Measurements from ENCODE around the gene DPF1.
A peak's percentile ranks its signal among the peaks of the same experiment; 100 is the strongest.
"Not testable (repeated sequence)": the region's sequence is repeated elsewhere in the genome, so short reads cannot be mapped to it uniquely, and the experiment has no call there.

DPF1 gene

DNA sequence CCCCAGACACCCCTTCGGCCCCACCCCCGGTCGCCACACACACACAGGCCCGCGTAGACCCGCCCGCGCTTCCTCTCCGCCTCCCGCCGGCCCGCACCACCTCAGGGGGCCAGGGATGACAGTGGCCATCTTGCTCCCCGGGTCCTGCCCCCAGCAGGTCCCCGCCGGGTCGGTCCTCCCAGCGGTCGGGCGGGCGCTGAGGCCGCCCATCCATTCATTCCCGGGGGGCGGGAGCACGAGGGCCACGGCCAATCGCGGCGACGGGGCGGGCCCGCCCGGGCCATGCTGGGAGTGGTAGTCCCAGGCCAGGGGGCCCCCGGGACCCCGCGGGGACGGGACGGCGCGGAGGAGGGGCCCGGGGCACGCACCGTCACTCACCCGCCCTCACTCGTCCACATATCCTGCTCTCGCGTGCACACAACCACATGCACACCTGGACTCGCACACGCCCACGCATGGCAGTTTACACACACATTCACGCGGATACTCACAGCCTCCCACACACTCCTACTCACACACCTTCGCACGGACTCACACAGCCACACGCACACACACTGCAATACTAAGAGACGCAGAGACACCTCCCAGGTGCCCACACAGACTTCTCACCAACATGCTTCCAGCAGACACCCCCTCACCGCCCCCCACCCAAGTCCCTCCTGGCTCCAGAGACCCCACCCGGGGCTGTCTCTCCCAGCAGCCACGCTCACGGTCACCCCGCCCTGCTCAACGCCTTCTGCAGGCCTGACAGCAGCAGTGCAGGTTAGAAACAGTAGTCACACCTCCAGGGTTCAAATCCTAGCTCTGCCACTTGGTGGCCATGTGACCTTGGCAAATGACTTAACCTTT is at the start of gene DPF1:
DPF1 (minus strand) TSS at position 209 of the 849 bp plus-strand sequence; CDS start at position 129, 80 bp downstream.
- DNase-seq = peak; percentile 45

DNA sequence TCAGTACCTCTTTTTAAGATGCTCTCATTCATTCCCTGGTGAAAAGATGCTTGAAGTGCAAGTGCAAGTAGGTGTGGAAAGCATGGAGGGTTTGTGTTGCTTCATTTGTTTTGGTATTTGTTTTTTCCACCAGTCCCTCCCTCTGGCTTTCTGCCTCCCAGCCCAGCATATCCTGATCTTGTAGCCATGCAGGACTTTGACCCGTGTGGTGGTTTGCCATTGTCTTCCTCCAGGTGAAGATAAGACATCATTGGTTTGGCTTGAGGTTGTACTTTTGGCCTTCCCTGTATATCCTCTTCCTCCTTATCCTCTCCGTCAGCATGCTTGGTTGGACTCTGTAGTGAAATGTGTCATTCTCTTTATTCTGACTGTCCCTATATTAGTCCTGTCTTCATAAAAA is 49.5 kb upstream of the DPF1 start:
- DNase-seq = no peak

DNA sequence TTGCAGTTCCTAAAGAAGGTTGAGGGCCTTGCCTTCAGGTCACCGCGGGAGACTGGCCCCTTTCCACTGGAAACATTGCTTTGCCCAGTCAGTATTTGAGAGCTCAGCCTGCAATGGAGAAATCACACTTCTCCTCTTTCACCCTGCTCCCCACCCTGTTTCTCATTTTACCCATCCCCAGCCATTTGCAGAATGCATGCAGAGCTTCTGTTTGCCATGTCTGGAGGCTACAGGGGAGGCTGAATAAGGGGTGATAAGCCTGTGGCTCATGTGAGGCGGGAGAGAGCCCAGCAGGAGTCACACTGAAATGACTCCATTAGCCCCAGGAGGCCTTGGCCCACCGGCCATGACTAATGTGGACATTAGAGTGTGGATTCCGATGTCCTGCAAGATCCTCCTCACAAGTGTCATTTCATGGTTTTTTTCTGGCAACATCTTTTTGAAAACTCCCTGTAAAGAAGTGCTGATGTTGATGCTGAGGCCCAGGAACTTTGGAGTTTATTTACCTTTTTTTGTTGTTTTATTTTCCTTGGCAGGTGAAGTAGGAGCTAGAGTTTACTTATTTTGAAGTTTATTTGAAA is 46.7 kb upstream of the DPF1 start:
- no peak for DNase-seq

DNA sequence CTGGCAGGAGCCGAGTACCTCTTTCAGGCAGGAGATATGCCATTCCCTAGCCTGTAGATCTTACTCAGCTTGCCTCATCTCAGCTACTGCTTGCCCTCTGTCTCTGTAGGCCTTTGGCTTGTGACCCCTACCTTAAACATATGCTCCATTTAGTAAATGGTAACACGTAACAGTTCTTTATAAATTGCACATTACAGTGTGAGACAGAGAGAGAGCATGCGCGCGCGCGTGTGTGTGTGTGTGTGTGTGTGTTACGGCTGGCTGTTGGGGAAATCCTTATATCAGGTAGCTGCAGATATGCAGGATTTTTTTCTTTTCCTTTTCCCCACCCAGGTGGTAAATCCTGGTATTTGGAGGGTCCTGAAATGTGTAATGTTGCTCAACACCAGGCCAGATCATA is 44.5 kb upstream of the DPF1 start:
- DNase-seq = no peak

DNA sequence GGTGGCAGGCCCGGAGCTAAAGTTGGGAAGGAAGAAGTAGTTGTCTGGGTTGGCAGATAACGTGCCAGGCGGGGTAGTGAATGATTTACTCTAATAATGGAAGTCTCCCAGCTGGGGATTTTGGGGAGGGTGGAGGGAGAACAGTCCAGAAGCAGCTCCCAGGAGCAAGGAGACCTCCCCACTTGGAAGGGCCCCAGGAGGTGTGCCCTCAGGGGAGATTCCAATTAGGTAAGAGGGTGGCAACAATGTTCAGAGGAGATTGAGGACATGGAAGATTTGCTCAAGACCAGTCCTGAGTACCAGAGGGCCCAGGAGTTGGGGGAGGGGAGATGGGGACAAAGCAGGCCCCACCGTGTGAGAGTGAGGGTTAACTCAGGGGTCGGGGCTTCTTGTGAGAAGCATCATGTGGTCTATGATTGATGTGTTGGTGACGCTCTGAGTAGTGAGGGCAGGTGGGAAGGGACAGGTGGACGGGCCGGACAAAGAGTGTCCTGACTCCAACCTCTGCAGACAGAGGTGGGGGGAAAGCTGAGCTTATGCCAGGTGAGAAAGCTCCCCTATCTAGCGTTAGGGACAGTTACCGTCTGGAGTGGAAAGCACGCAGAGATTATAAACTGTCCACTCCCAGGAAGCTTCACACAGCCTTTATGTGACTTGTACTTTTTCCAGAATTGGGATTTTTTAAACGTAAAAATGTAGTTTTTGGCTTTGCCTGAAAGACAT is 43.9 kb upstream of the DPF1 start:
- no peak for DNase-seq

DNA sequence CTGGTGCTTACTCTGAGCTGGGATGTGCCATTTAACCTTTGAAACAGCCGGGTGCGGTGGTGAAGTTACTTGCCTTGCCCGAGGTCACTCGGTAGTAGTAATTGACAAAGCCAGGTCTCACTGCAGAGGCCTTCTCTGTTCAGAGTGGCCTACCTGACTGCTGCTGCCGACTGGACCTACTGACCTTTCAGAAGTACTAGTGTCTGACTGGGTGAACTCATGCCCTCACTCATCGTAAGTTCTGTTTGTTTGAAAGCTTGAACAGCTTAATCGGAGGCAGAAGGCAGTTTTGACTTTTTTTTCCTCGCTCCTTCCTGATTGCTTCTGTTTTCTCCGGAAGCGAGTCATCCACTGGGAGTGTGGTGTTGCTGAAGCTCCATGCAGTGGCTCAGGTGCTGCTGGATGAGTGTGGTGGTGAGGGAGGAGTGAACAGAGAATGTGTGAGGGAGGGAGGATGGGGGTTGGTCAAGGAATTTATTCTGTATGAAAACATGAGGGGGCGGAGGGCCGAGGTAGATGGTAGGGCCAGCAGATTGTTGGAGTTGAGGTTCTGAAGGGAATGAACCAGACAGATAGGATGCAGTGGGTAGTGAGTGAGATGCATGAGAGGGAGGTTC is 43.1 kb upstream of the DPF1 start:
- no peak for DNase-seq

DNA sequence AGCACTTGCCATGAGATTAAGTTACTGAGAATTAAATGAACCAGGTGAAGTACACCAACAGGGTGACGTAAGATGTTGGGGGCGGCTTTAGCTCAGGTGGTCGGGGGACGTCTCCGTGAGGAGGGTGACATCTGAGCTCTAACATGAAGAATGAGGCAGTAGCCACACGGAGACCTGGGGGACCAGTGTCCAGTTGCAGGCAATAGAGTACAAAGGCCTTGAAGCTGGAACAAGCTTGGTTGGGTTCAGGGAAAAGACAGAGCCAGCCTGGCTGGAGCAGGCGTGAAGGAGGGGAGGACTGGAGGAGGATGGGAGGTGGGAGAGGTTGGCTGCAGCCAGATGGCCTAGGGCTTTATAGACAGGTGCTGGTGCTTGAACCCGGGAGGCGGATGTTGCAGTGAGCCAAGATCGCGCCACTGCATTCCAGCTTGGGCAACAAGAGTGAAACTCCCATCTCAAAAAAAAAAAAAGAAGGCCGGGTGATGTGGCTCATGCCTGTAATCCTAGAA is 42.0 kb upstream of the DPF1 start:
- no peak for DNase-seq

DNA sequence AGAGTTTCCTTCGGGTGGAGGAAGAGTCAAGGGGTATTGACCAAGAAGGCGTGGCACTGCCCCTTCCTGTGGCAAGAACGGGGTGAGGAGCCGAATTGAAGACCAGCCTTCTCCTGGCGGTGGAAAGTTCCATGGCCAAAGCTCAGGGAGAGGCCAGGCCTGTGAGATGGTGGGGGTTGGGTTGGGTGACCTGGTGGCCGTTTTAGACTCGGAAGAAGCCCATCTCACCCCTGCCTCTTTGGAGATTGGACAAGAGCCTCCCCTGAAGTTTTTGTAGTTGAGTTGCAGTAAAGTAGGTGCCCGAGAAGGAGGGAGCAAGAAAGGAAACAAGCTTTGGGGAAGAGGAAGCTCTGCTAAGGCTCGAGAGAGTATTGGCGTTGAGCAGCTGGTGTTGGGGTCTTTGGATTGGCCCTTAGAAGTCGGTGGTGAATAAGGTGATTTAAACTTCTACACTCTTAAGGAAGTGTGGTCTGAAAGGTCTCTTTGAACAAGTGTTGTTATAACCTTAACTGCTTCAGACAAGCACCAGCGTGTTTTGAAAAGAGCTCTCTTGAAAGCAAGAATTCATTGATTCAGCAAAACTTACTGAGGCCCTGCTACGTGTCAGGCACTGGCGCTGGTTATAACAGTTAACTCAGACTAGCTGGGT is 41.3 kb upstream of the DPF1 start:
- DNase-seq = no peak

DNA sequence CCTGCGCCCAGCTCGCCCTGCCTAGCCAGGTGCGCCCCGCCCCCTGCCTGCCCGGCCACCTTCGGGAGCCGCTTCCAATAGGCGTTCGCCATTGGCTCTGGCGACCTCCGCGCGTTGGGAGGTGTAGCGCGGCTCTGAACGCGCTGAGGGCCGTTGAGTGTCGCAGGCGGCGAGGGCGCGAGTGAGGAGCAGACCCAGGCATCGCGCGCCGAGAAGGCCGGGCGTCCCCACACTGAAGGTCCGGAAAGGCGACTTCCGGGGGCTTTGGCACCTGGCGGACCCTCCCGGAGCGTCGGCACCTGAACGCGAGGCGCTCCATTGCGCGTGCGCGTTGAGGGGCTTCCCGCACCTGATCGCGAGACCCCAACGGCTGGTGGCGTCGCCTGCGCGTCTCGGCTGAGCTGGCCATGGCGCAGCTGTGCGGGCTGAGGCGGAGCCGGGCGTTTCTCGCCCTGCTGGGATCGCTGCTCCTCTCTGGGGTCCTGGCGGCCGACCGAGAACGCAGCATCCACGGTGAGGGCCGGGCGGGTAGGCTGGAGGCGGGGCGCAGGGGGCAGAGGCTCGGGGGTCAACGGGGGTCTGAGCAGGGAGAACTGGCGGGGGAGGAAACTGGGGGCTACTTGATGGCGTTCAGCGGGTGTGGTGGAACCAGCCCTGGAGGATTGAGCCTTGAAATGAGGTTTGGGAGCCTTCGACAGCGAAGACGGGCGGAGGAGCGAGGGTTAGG is 40.6 kb upstream of the DPF1 start, which contains the start of gene SPINT2:
SPINT2 (plus strand) TSS at position 88 of the 727 bp plus-strand sequence; CDS start at position 408, 320 bp downstream.
- DNase-seq = peak; percentile 71

DNA sequence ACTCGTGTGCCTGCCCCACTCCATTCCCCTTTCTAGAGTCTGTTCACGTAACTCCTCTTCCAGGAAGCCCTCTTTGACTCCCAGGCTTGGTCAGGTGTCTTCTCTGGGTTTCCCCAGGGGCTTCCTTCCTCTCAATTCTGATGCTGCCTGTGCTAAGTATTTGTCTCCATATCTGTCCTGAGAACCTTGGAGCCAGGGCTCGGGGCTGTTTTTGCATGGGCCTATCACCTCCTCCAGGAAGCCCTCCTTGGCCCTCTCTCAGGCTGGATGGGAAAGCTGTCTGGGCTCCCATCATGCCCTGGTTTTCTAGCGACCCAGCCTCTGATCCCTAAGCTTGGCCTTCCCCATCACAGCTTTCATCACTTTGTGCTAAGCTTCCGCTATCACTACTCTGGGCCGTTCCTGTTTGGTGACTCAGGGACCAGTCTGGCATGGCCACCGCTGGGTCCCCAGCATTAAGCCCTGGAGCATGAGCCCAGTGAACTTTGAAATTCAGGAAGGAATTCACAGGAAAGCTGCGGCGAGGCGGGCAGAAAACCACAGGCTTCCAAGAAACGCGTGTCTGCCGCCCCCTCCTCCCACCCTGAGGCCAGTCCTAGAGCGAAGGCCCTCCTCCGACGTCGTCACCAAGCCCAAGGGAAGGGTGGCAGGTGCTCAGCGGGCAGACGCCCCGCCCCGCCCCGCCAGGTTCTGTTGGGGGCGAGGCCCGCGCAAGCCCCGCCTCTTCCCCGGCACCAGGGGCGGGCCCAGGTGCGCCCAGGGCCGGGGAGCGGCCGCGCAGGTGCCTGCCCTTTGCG is 39.9 kb upstream of the DPF1 start:
- peak; percentile 88 for DNase-seq

DNA sequence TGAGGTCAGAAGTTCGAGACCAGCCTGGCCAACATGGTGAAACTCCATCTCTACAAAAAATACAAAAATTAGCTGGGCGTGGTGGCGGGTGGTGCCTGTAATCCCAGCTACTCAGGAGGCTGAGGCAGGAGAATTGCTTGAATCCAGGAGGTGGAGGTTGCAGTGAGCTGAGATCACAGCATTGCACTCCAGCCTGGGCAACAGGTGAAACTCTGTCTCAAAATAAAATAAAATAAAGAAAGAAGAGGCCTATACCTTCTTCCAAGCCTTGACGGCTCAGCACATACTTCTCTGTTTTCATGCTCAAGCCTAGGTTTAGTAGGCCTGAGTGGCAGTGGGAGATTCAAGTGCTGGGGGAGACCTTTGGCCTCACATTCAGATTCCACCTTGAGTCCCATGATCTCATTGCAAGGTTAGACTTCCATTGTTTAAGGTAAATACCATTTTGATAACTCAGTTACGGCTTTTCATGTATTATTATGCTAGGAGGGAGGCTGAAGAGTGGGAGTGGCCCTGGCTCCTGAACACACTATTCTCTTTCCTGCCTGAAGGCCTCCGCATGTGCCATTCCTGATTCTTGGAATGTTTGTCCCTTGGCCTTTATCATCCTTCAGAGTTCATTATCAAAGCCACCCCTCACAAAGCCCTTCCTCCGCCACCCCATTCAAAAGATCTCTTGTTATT is 38.7 kb upstream of the DPF1 start:
- no peak for DNase-seq

DNA sequence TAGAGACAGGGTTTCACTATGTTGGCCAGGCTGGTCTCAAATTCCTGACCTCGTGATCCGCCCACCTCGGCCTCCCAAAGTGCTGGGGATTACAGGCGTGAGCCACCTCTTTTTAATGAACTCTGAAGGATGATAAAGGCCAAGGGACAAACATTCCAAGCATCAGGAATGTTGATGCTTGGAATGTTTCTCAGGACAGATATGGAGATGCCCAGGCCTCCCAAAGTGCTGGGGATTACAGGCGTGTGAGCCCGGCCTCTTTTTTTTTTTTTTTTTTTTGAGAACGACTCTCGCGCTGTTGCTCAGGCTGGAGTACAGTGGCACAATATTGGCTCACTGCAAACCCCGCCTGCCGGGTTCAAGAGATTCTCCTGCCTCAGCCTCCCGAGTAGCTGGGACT is 37.9 kb upstream of the DPF1 start:
- not testable (repeated sequence) for DNase-seq

DNA sequence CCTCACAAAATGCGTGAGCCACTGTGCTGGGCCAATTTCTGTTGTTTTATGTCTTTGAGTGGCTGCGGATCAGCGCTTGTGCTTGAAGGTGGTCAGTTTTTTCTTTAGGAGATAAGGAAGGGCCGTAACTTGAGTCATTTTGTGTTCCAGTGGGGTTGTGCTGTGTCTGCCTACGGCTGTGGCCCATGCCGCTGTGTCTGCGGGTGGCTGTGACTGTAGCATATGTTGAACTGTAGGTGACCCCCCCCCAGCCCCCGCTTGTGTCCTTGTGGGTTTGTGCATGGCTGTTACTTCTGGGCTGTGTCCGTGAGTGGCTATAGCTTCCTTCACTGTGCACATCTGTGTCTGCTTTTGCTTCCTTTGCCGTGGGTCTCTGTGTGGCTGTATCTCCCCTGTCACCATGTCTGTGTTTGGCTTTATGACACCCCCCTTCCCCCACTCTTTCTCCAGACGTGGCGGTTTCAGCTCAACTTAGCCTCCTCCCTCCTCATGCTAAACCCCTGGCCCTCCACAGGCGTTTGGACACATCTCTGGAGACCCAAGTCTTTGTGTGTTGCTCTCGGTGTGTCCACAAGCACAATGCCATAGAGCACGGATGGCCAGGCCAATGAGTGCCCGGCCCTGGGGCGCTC is 31.5 kb upstream of the DPF1 start:
- no peak for DNase-seq

DNA sequence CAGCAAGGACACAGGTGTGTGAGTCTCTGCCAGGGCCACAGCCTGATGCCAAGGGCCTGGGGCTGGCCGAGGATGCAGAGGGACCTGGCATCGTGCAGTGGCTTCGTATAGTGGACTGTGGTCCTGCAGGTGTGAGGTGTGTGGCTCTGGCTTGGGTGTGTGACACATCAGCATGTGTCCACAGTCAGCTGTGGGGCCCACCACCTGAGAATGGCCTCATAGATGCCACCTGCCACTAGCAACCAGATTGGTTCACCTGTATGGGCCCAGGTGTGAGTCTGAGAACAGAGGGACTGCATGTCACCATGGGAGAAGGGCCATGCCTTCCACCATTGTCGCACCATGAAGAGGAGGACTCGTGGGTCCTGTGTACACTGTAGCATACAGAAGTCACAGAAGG is 29.8 kb upstream of the DPF1 start:
- no peak for DNase-seq

DNA sequence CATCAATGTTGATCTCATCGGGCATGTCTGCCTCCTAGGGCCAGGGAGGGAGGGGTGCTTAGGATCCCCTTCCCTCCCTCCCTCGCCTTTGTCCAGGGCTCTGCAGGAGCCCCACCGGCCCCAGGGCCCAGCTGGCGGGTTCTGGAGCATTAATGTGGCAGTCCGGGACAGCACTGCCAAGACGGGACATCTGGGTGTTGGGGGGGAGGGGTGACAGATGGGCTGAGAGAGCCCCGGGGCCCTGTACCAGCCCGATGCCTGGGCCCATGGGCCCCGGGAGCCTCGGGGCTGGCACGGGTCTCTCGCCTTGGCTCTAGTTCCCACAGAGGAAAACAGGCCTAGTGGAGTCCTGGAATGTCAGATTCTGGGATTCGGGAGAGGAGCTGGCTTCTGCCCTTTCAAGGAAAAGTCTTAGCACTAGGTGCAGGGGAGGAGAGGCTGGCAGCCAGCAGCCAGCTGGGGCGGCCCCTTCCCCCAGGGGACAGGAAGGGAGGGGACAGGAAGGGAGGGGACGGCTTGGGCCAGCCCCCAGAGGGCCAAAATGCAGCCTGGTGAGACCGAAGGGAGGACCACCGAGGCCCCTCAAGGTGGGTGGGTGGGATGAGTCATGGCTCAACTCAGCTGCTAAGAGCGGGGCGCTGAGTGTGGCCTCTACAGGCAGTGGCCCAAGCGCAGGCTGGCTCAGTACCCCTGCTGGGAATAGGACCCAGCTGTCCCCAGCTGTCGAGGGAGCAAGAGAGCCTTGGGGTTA is 29.1 kb upstream of the DPF1 start:
- peak; percentile 17 for DNase-seq

DNA sequence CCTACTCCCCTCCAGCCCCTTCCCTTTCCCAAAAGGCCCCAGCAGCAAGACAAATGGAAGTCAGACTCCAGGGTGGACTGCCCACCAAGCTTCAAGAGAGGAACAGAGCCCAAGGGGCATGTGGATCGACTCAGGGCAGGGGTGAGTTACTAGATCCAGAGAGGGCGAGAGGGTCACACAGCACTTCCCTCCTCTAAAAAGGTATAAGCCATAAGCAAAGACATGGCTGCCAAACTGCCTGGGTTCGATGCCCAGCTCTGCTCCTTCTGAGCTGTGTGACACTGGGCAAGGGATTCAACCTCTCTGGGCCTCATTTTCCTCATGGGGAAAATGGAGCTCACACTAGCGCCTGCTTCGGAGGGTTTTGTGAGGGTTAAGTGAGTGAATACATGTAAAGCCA is 28.4 kb upstream of the DPF1 start:
- DNase-seq = no peak

DNA sequence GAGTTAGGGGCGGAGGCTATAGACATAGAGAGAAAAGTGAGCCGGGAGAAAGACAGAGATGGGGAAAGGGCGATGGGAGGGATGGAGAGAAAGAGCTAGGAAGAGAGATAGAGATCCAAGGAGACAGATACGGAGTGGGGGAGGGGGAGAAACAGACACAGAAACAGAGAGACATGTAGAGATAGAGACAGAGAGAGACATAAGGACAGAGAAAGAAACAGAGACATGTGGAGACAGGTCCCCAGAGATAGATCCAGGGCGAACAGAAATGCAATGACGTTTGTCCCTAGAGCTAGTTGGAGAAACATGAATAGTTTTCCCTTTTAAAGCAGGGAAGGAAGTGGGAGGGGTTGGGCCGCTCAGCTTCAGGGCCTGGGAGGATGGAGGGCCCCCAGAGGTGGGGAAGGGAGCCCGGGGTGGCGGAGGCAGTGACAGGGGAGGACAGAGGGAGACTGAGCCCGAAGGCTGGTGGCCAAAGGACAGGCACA is 27.6 kb upstream of the DPF1 start:
- no peak for DNase-seq

DNA sequence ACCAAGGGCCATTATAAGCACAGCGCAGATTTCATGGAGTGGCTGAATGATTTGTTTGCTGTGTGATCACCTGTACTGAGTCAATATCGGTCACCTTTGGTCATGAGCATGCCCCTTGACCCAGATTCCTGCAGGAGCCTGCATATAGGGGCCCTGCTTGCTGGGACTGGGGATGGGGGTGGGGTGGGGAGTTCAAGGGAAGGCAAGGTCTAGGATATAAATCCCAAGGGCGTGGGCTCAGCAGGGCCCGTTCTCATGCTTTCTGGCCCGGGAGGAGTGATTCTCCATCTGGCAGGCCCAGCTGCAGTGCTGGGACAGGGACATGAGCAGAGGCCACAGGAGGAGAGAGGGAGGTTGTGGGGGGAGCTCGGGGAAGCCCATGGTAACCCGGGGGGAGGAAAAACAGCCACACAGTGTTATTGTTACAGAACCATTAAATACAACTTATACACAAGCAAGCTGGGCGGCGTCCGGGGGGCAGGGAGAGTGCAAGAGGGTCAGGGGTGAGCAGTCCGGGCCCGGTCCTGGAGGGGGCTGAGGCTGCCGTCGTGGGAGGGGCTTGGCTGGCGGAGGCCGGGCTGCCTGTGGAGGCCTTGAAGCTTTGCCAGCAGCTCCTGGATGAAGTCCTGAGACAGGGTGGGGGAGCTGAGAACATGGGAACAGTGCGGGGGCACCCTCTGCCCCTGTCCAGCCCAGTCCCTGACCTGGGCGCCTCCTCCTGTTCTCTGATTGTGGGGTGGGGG is 27.0 kb upstream of the DPF1 start:
- no peak for DNase-seq

Measured in CD4-positive, alpha-beta T cell treated with Interleukin-15 for 1 hour (primary cell).